A549 (cell line): ENCODE results near the gene TMEM44. TPM values are rescaled to one million over a fixed set of nuclear protein-coding genes. Genes with fewer than 3 reads are reported as not detected.

ENCODE experiments used
- ATAC-seq, 2 experiments: fragments of 200-7000 bp in 1 of 2; fragments of >200 bp in 1 of 2; cut with Nextera tagmentation in 1 of 2; cut with Tn5 transposase in 1 of 2; 3 replicates each; pipeline versions ENCODE4 v1.8.0 to v1.9.1; 2018 to 2020; ENCODE audit warnings: mild to moderate bottlenecking in 1 of 2, moderate library complexity in 1 of 2
- CTCF ChIA-PET: fragments of 300-600 bp; sonication (Branson Sonifier 250); formaldehyde crosslinking; extraction: SDS; loops from one replicate; lab custom pipeline; 2021; ENCODE audit warnings: antibody characterized with exemption, inconsistent platforms; lab: Yijun Ruan, JAX
- POLR2A ChIA-PET: fragments of 350-600 bp; formaldehyde crosslinking; extraction: SDS; loops from one replicate; lab custom pipeline; 2021; ENCODE audit warnings: antibody characterized with exemption, inconsistent platforms; lab: Yijun Ruan, JAX
- DNase-seq, 2 experiments: peaks; one replicate each; pipeline versions ENCODE4 v3.0.0 to v3.0.0-alpha.2; 2011 to 2016; ENCODE audit warnings: low read depth in 1 of 2, low spot score in 1 of 2
- FAIRE-seq: peaks from 2 replicates; lab custom pipeline; 2011; peaks lifted over from hg19 to GRCh38; lab: Jason Lieb, UNC
- H3K27ac ChIP-seq, 2 experiments: fragments of >200 bp; sonication (Bioruptor Twin); formaldehyde crosslinking; 3 replicates each; pipeline ENCODE4 v1.5.1; 2016 to 2017
- H3K4me1 ChIP-seq: fragments of >200 bp; sonication (Bioruptor Twin); formaldehyde crosslinking; 3 replicates; pipeline ENCODE4 v1.6.1; 2016
- H3K4me2 ChIP-seq: fragments of >200 bp; sonication (Bioruptor Twin); formaldehyde crosslinking; 3 replicates; pipeline ENCODE4 v1.6.1; 2016
- H3K4me3 ChIP-seq: fragments of >200 bp; sonication (Bioruptor Twin); formaldehyde crosslinking; 3 replicates; pipeline ENCODE4 v1.5.1; 2016
- H3K9me3 ChIP-seq: fragments of >200 bp; sonication (Bioruptor Twin); formaldehyde crosslinking; 3 replicates; pipeline ENCODE4 v1.6.1; 2016
- BHLHE40 ChIP-seq: IDR thresholded peaks from 2 replicates; pipeline ENCODE4 v1.6.1; 2012; ENCODE audit warnings: low read depth, low read length, inconsistent platforms
- CEBPB ChIP-seq, 2 experiments: fragments of >200 bp in 1 of 2; sonication (Bioruptor Twin) in 1 of 2; formaldehyde crosslinking in 1 of 2; IDR thresholded peaks; 2 replicates each; pipeline ENCODE4 v1.6.1; 2012 to 2016
- CHD2 ChIP-seq: fragments of 150-350 bp; IDR thresholded peaks from 2 replicates; pipeline ENCODE4 v1.6.1; 2014; ENCODE audit warnings: low read length; ENCODE audit not compliant: partially characterized antibody
- EHF ChIP-seq: fragments of 250-450 bp; sonication (Bioruptor Pico); IDR thresholded peaks from 2 replicates; pipeline ENCODE4 v1.5.0; 2020; ENCODE audit warnings: mild to moderate bottlenecking
- EP300 ChIP-seq, 2 experiments: fragments of >200 bp; sonication (Bioruptor Twin); formaldehyde crosslinking; IDR thresholded peaks; 2 replicates in 1 of 2; 3 replicates in 1 of 2; pipeline ENCODE4 v1.6.1; 2016 to 2017
- FOSB ChIP-seq: fragments of 250-450 bp; sonication (Bioruptor Pico); IDR thresholded peaks from 2 replicates; pipeline ENCODE4 v1.5.0; 2020; ENCODE audit warnings: mild to moderate bottlenecking, moderate library complexity
- FOSL2 ChIP-seq, 2 experiments: fragments of 450-650 bp in 1 of 2; fragments of >200 bp in 1 of 2; sonication (Bioruptor Twin) in 1 of 2; formaldehyde crosslinking; IDR thresholded peaks; 2 replicates each; pipeline versions ENCODE4 v1.5.0 to v1.6.1; 2016 to 2020; ENCODE audit warnings: mild to moderate bottlenecking in 1 of 2, moderate library complexity in 1 of 2
- FOXS1 ChIP-seq: fragments of 250-450 bp; sonication (Bioruptor Pico); IDR thresholded peaks from 2 replicates; pipeline ENCODE4 v1.5.0; 2020; ENCODE audit warnings: mild to moderate bottlenecking, moderate library complexity
- GATA3 ChIP-seq: IDR thresholded peaks from 2 replicates; pipeline ENCODE4 v1.6.1; 2012; ENCODE audit warnings: borderline replicate concordance
- HES2 ChIP-seq: fragments of >200 bp; sonication (Bioruptor Twin); formaldehyde crosslinking; IDR thresholded peaks from 2 replicates; pipeline ENCODE4 v1.6.1; 2016
- HEYL ChIP-seq: fragments of 250-450 bp; sonication (Bioruptor Pico); IDR thresholded peaks from 2 replicates; pipeline ENCODE4 v1.8.0; 2021; ENCODE audit warnings: mild to moderate bottlenecking, moderate library complexity
- HOXA7 ChIP-seq: fragments of 250-450 bp; sonication (Bioruptor Pico); IDR thresholded peaks from 2 replicates; pipeline ENCODE4 v1.5.0; 2020; ENCODE audit warnings: mild to moderate bottlenecking, moderate library complexity
- HOXB5 ChIP-seq: fragments of 250-450 bp; sonication (Bioruptor Pico); IDR thresholded peaks from 2 replicates; pipeline ENCODE4 v1.5.0; 2020; ENCODE audit warnings: mild to moderate bottlenecking, moderate library complexity
- JUNB ChIP-seq: fragments of >200 bp; sonication (Bioruptor Twin); formaldehyde crosslinking; IDR thresholded peaks from 2 replicates; pipeline ENCODE4 v1.6.1; 2016
- KDM1A ChIP-seq: fragments of 200-600 bp; sonication (generic); IDR thresholded peaks from 2 replicates; pipeline ENCODE4 v1.6.1; 2016; ENCODE audit warnings: low read depth, mild to moderate bottlenecking
- MAX ChIP-seq: IDR thresholded peaks from 2 replicates; pipeline ENCODE4 v1.6.1; 2012
- MAZ ChIP-seq: fragments of 150-350 bp; IDR thresholded peaks from 2 replicates; pipeline ENCODE4 v1.6.1; 2014; ENCODE audit warnings: antibody characterized with exemption, low read depth, low read length, borderline replicate concordance
- MYC ChIP-seq: IDR thresholded peaks from 2 replicates; pipeline ENCODE4 v1.6.1; 2012; ENCODE audit warnings: mild to moderate bottlenecking, inconsistent platforms, low read length, improper control_type of control experiment, borderline replicate concordance
- NPAS2 ChIP-seq: fragments of 250-450 bp; sonication (Bioruptor Pico); IDR thresholded peaks from 2 replicates; pipeline ENCODE4 v1.8.0; 2022; ENCODE audit warnings: mild to moderate bottlenecking, moderate library complexity, borderline replicate concordance
- PHF8 ChIP-seq: fragments of 200-600 bp; sonication (generic); IDR thresholded peaks from 2 replicates; pipeline ENCODE4 v1.6.1; 2016; ENCODE audit warnings: low read depth, mild to moderate bottlenecking, antibody characterized with exemption, moderate library complexity, borderline replicate concordance
- POLR2A ChIP-seq: IDR thresholded peaks from 2 replicates; pipeline ENCODE4 v1.6.1; 2012; ENCODE audit warnings: mild to moderate bottlenecking, low read length
- RCOR1 ChIP-seq: fragments of 150-350 bp; IDR thresholded peaks from 2 replicates; pipeline ENCODE4 v1.6.1; 2014; ENCODE audit warnings: antibody characterized with exemption, low read length, low read depth
- SMC3 ChIP-seq: fragments of >200 bp; sonication (Bioruptor Twin); formaldehyde crosslinking; IDR thresholded peaks from 3 replicates; pipeline ENCODE4 v1.6.1; 2018; ENCODE audit warnings: inconsistent platforms
- TFCP2L1 ChIP-seq: fragments of 250-450 bp; sonication (Bioruptor Pico); IDR thresholded peaks from 2 replicates; pipeline ENCODE4 v1.5.0; 2021; ENCODE audit warnings: mild to moderate bottlenecking
- ZC3H11A ChIP-seq: fragments of 450-650 bp; IDR thresholded peaks from 2 replicates; pipeline ENCODE4 v1.6.1; 2014; ENCODE audit warnings: antibody characterized with exemption, mild to moderate bottlenecking
- ZNF302 ChIP-seq: fragments of 250-450 bp; sonication (Bioruptor Pico); IDR thresholded peaks from 2 replicates; pipeline ENCODE4 v1.9.0; 2021; ENCODE audit warnings: inconsistent platforms, mild to moderate bottlenecking, moderate library complexity
- ZSCAN20 ChIP-seq: fragments of 250-450 bp; sonication (Bioruptor Pico); IDR thresholded peaks from 2 replicates; pipeline ENCODE4 v1.8.0; 2022; ENCODE audit warnings: mild to moderate bottlenecking, moderate library complexity
- WGBS: methylation state at CpG from one replicate; pipeline ENCODE4 v1.1.6; 2017; ENCODE audit errors: missing lambda C conversion rate; 5-methylcytosine and 5-hydroxymethylcytosine counted together
- polyA plus RNA-seq, 4 experiments: library from polyadenylated mRNA; depleted of rRNA in 3 of 4; stranded (reverse); fragments of >200 nt; fragmentation: RNase III in 1 of 4; extraction: RNeasy Plus Mini Kit Qiagen cat#74134 plus additional on column Dnase treatment in 1 of 4; gene quantifications; 2 replicates in 3 of 4; 3 replicates in 1 of 4; pipeline ENCODE4 v1.2.3, GENCODE V29; 2011 to 2017
- TF ChIP-seq, protein P1 (sequence below): fragments of >200 bp; sonication (Bioruptor Twin); formaldehyde crosslinking; IDR thresholded peaks from 3 replicates; pipeline ENCODE4 v1.6.1; 2016
- TF ChIP-seq, protein P2 (sequence below): fragments of >200 bp; sonication (Bioruptor Twin); formaldehyde crosslinking; IDR thresholded peaks from 3 replicates; pipeline ENCODE4 v1.5.1; 2016

The TMEM44 gene
- polyA plus RNA-seq, 2 of the 4 experiments (the other 2 are of a cell fraction) = 16.0 to 17.0 TPM

- ChIA-PET CTCF (interaction anchor here (0.7 to 5.3 kb wide), 4 partner anchors 17 to 263 kb away, joined by 3 to 30 read pairs (median 4); no protein-coding TSS in a partner anchor), POLR2A (interaction anchor here (0.6 to 1.0 kb wide), 3 partner anchors 15 to 94 kb away, joined by 3 read pairs; no protein-coding TSS in a partner anchor)
- no peak for FAIRE-seq
- peak; percentile 83 for ATAC-seq
- no peaks in the 10 kb centered on the region for H3K9me3 ChIP-seq
- WGBS = 25% methylated on average over 6 of the region's 9 CpGs
- peak; percentile 83 to 86 for DNase-seq
- peak overlapping the region; percentile 74 to 93 for H3K27ac ChIP-seq
- TF ChIP-seq HOXA7 (CRISPR knock-in tag) (no peak), GATA3 (peak; percentile 55; the same call in 1 of the 2 replicates), JUNB (peak; percentile 80), FOSL2 (IDR thresholded peaks at IDR 0.05) (peak; percentile 84), FOSL2 (CRISPR knock-in tag; IDR thresholded peaks at IDR 0.05) (peak; percentile 95), MAX (peak; percentile 57), CEBPB (IDR thresholded peaks at IDR 0.05) (no peak; a peak in 1 of 4 replicates), TFCP2L1 (no peak), ZNF302 (CRISPR knock-in tag) (no peak), MAZ (no peak)
- peak overlapping the region; percentile 59 for H3K4me2 ChIP-seq
- H3K4me1 ChIP-seq = peaks cover 47% of the 10 kb centered on the region
- no peak overlapping the region for H3K4me3 ChIP-seq
Observed at GRCh38 chr3:194577986-194578905, 55.0 kb downstream of the TMEM44 start.

- Histone ChIP-seq H3K9me3 (no peaks in the 10 kb centered on the region), H3K4me1 (peaks cover 63% of the 10 kb centered on the region), H3K4me3 (no peak overlapping the region), H3K27ac (peak overlapping the region; percentile 60 to 83; a peak in 5 of 6 replicates), H3K4me2 (peak overlapping the region; percentile 21)
- ChIA-PET POLR2A (interaction anchor here (1.5 kb wide), 1 partner anchor 19 kb away, joined by 3 read pairs; no protein-coding TSS in a partner anchor), CTCF (interaction anchor here (0.7 to 5.3 kb wide), 7 partner anchors 8 to 108 kb away, joined by 3 to 30 read pairs (median 3); no protein-coding TSS in a partner anchor)
- FAIRE-seq (no peak), DNase-seq (peak; percentile 35 to 68), ATAC-seq (peak; percentile 37 to 68; a peak in 5 of 6 replicates)
- 79% methylated on average over 9 of the region's 9 CpGs for WGBS
- TF ChIP-seq HES2 = no peak
- TF ChIP-seq FOSB (CRISPR knock-in tag) = 0 out of 2 replicates have a peak, but pooled peaks have one; percentile 41
- TF ChIP-seq SMC3 = no peak
- TF ChIP-seq CHD2 = no peak
- TF ChIP-seq ZC3H11A = no peak
- TF ChIP-seq TFCP2L1 = no peak
- no peak for TF ChIP-seq MYC
- TF ChIP-seq PHF8 = no peak
- TF ChIP-seq ZSCAN20 = peak; percentile 87
- TF ChIP-seq BHLHE40 = 0 out of 2 replicates have a peak, but pooled peaks have one; percentile 23
- peak in 1 of 2 experiments; percentile 70; a peak in 2 of 4 replicates for TF ChIP-seq CEBPB (IDR thresholded peaks at IDR 0.05)
- no peak for TF ChIP-seq NPAS2 (CRISPR knock-in tag)
- TF ChIP-seq HOXB5 = peak; percentile 81
- TF ChIP-seq MAZ = no peak
- TF ChIP-seq EP300 (IDR thresholded peaks at IDR 0.05) = no peak
- peak; percentile 34; the same call in 1 of the 2 replicates for TF ChIP-seq ZNF302 (CRISPR knock-in tag)
- no peak for TF ChIP-seq KDM1A
- TF ChIP-seq, protein P1, sequence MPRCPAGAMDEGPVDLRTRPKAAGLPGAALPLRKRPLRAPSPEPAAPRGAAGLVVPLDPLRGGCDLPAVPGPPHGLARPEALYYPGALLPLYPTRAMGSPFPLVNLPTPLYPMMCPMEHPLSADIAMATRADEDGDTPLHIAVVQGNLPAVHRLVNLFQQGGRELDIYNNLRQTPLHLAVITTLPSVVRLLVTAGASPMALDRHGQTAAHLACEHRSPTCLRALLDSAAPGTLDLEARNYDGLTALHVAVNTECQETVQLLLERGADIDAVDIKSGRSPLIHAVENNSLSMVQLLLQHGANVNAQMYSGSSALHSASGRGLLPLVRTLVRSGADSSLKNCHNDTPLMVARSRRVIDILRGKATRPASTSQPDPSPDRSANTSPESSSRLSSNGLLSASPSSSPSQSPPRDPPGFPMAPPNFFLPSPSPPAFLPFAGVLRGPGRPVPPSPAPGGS = no peak
- TF ChIP-seq, protein P2, sequence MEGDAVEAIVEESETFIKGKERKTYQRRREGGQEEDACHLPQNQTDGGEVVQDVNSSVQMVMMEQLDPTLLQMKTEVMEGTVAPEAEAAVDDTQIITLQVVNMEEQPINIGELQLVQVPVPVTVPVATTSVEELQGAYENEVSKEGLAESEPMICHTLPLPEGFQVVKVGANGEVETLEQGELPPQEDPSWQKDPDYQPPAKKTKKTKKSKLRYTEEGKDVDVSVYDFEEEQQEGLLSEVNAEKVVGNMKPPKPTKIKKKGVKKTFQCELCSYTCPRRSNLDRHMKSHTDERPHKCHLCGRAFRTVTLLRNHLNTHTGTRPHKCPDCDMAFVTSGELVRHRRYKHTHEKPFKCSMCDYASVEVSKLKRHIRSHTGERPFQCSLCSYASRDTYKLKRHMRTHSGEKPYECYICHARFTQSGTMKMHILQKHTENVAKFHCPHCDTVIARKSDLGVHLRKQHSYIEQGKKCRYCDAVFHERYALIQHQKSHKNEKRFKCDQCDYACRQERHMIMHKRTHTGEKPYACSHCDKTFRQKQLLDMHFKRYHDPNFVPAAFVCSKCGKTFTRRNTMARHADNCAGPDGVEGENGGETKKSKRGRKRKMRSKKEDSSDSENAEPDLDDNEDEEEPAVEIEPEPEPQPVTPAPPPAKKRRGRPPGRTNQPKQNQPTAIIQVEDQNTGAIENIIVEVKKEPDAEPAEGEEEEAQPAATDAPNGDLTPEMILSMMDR = no peak
- TF ChIP-seq FOXS1 = peak; percentile 58; the same call in 1 of the 2 replicates
- TF ChIP-seq POLR2A = no peak
- TF ChIP-seq FOSL2 (IDR thresholded peaks at IDR 0.05) = no peak
- TF ChIP-seq FOSL2 (CRISPR knock-in tag; IDR thresholded peaks at IDR 0.05) = no peak
- TF ChIP-seq RCOR1 = no peak
- TF ChIP-seq HEYL (CRISPR knock-in tag) = peak; percentile 91
- TF ChIP-seq EHF (CRISPR knock-in tag) = no peak
Observed at GRCh38 chr3:194575484-194576210, 57.6 kb downstream of the TMEM44 start.
